Erythroblast (primary cell): ENCODE data around the gene GRIPAP1.
A peak's percentile ranks its signal among the peaks of the same experiment; 100 is the strongest.

ENCODE experiments used
- GATA1 ChIP-seq: IDR thresholded peaks from 2 replicates; pipeline ENCODE4 v1.6.1; 2011; ENCODE audit warnings: low read depth, mild to moderate bottlenecking, control low read depth, low read length, moderate library complexity
- POLR2A ChIP-seq: IDR thresholded peaks from 2 replicates; pipeline ENCODE4 v1.6.1; 2011; ENCODE audit warnings: mild to moderate bottlenecking, low read length

DNA sequence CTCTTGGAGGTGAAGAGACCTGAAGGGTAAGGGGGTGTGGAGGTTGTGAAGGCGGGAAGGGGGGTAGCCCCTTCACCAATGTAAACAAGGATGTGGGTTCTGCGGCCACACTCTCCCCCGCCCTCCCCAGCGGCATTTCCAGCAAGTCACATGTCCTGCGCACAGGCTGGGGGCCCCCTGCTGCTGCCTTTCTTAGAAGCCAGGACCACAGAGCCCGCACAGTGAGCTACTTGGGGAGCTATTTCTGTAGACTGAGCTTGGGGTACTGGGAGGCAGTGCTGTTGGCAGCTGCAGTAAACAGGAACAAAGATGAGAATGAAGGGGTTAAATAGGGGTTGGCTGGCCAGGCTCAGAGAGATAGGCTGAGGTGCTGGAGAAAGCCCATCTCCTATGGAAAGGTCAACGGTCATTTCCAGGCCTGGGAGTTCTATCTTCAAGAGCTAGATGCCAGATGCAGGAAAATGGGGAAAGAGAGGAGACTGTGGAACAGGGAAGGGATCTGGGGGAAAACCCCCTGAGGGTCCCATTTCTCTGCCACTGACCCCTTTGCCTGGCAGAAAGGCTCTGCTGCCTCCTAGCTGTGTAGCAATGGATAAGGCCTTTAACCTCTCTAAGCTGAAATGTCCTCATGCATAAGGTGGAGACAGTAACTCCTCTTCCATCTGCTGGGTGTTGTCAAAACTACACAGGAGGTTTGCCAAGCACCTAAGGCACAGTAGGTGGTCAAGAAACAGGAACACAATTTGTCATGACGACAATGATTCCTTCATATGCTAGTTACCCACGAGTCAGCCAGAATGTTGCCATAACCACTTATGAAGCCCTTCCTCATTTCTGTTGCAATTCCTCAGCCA lies 64.8 kb downstream of the GRIPAP1 start:
- TF ChIP-seq POLR2A (peak; percentile 34), GATA1 (no peak)
